Astrocyte of the cerebellum (primary cell): ENCODE data around the gene EDEM1.

Experiments used
- DNase-seq: peaks from one replicate; pipeline ENCODE4 v3.0.0-alpha.2; 2011; ENCODE audit warnings: low read depth
- H3K4me3 ChIP-seq: 2 replicates; pipeline ENCODE4 v1.5.1; 2011; ENCODE audit warnings: mild to moderate bottlenecking, low read depth, low read length, moderate library complexity
- CTCF ChIP-seq: IDR thresholded peaks from 2 replicates; pipeline ENCODE4 v1.5.1; 2012; ENCODE audit warnings: low read length, low read depth, moderate library complexity, mild to moderate bottlenecking; ENCODE audit errors: missing control alignments
- in situ Hi-C: cut with HindIII; loops from 2 replicates; pipeline ENCODE4 v1.10.0; 2017; ENCODE audit warnings: low sequenced_read_pairs

EDEM1 gene

GRCh38 chr3:5260992-5261501 is 73.5 kb downstream of the EDEM1 start:
- in situ Hi-C loops = no loop called here
- TF ChIP-seq CTCF = no peak
- H3K4me3 ChIP-seq = no peak overlapping the region
- no peak for DNase-seq

- no peak for TF ChIP-seq CTCF
- H3K4me3 ChIP-seq = no peak overlapping the region
- in situ Hi-C loops = no loop called here
- DNase-seq = no peak
These were observed 75.0 kb downstream of the EDEM1 start for GRCh38 chr3:5262507-5262906.

- no peak for DNase-seq
- no peak overlapping the region for H3K4me3 ChIP-seq
- no peak for TF ChIP-seq CTCF
- in situ Hi-C loops = no loop called here
These were observed 76.6 kb downstream of the EDEM1 start for GRCh38 chr3:5264093-5264600.

GRCh38 chr3:5264896-5265770 is 77.6 kb downstream of the EDEM1 start:
- DNase-seq = peak; percentile 57
- H3K4me3 ChIP-seq = no peak overlapping the region
- in situ Hi-C loops = no loop called here
- TF ChIP-seq CTCF = no peak

- in situ Hi-C loops = no loop called here
- no peak overlapping the region for H3K4me3 ChIP-seq
- no peak for DNase-seq
- TF ChIP-seq CTCF = no peak
These were observed 79.7 kb downstream of the EDEM1 start for GRCh38 chr3:5267252-5267651.

- TF ChIP-seq CTCF = no peak
- H3K4me3 ChIP-seq = no peak overlapping the region
- no peak for DNase-seq
- in situ Hi-C loops = no loop called here
These were observed 80.4 kb downstream of the EDEM1 start for GRCh38 chr3:5267889-5268288.
